DOHH2 (cell line): Measurements from ENCODE around the gene NEU1.
"Not testable (repeated sequence)": the region's sequence is repeated elsewhere in the genome, so short reads cannot be mapped to it uniquely, and the experiment has no call there.

Experiments used
- H3F3A ChIP-seq: fragments of 200-600 bp; sonication (generic), shearing (Covaris generic); 2 replicates; pipeline ENCODE4 v1.6.0; 2016; ENCODE audit warnings: antibody characterized with exemption, mild to moderate bottlenecking; ENCODE audit not compliant: control insufficient read depth, insufficient read depth
- H3K27ac ChIP-seq: fragments of 200-600 bp; sonication (generic); 2 replicates; pipeline ENCODE4 v1.5.1; 2014; ENCODE audit warnings: low read depth, mild to moderate bottlenecking, low read length, moderate library complexity
- H3K27me3 ChIP-seq: fragments of 200-600 bp; sonication (generic); 2 replicates; pipeline ENCODE4 v1.6.1; 2014; ENCODE audit warnings: mild to moderate bottlenecking, low read length, mixed read lengths; ENCODE audit not compliant: control insufficient read depth
- H3K36me3 ChIP-seq: fragments of 200-600 bp; sonication (generic); 2 replicates; pipeline ENCODE4 v1.6.1; 2014; ENCODE audit warnings: mild to moderate bottlenecking, low read length, moderate library complexity, mixed read lengths; ENCODE audit not compliant: control insufficient read depth
- H3K4me1 ChIP-seq: fragments of 200-600 bp; sonication (generic); 2 replicates; pipeline ENCODE4 v1.6.1; 2014; ENCODE audit warnings: mild to moderate bottlenecking, low read length, mixed read lengths; ENCODE audit not compliant: control insufficient read depth
- H3K4me2 ChIP-seq: fragments of 200-600 bp; sonication (generic); 2 replicates; pipeline ENCODE4 v1.6.0; 2014; ENCODE audit warnings: mild to moderate bottlenecking, low read length, moderate library complexity
- H3K4me3 ChIP-seq: fragments of 200-600 bp; sonication (generic); 2 replicates; pipeline ENCODE4 v1.5.1; 2014; ENCODE audit warnings: mild to moderate bottlenecking, low read length, mixed read lengths
- H3K79me2 ChIP-seq: fragments of 200-600 bp; sonication (generic); 2 replicates; pipeline ENCODE4 v1.6.1; 2014; ENCODE audit warnings: mild to moderate bottlenecking, low read length, mixed read lengths; ENCODE audit not compliant: control insufficient read depth
- H3K9me2 ChIP-seq: fragments of 200-600 bp; sonication (generic); replicated peaks from 2 replicates; pipeline ENCODE4 v1.6.1; 2014; ENCODE audit warnings: mild to moderate bottlenecking, low read length, mixed read lengths; ENCODE audit not compliant: control insufficient read depth
- H3K9me3 ChIP-seq: fragments of 200-600 bp; sonication (generic); 2 replicates; pipeline ENCODE4 v1.6.1; 2014; ENCODE audit warnings: antibody characterized with exemption, low read length, mixed read lengths; ENCODE audit not compliant: control insufficient read depth, insufficient read depth
- H4K20me1 ChIP-seq: fragments of 200-600 bp; sonication (generic); 2 replicates; pipeline ENCODE4 v1.6.0; 2014; ENCODE audit warnings: low read depth, mild to moderate bottlenecking, antibody characterized with exemption, low read length, moderate library complexity; ENCODE audit not compliant: control insufficient read depth, insufficient read depth
- EZH2phosphoT487 ChIP-seq: fragments of 200-600 bp; sonication (generic); IDR thresholded peaks from 2 replicates; pipeline ENCODE4 v1.6.1; 2017; ENCODE audit warnings: borderline replicate concordance, mild to moderate bottlenecking, antibody characterized with exemption, low read length, moderate library complexity, mixed read lengths
- TF ChIP-seq, protein P1 (sequence below): fragments of 200-600 bp; sonication (generic); IDR thresholded peaks from one replicate; pipeline ENCODE4 v1.5.1; 2014; ENCODE audit warnings: antibody characterized with exemption, mild to moderate bottlenecking, low read depth, low read length; ENCODE audit not compliant: poor library complexity, severe bottlenecking

NEU1 gene

DNA sequence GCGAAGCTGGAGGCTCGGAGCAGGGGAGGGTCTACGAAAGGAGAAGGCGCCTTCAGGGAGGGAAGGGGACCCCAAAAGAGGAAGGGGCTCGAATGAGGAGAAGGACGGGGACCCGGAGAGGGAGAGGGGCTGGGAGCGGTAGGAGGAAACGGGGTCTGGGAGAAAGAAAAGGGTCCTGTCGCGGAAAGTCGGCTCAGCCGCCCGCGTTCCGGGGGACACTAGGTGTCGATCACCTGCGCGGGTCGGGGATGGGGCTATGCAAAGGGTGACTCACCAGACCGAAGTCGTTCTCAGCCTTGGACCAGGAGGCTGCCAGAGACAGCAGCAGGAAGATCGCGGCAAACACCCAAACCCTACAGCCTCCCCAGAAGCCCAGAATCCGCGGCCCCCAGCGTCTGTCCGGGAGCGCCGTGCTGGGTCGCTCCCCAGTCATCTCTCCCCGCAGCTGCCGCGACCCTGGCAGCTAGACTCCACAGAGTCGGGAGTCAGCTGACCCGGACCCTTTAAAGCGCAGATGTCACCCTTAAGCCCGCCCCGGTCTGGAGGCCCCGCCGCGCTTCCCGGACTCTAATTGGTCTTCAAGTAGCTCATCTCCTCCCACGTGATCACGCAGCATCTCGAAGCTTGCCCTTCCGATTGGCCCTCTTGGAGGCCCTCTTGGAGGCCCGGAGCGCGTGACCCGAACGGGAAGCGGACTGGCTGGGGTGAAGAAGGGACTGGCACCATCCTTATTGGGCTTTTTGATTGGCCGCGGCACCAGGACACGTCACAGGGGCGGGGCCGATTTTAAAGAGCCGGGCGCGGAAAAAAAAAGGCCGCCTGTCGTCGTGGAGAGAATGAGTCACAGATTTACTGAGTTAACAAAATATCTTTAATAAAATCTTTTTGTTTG, at the start of gene NEU1:
Gene NEU1, minus strand, starts transcription at position 478 of the 892 bp plus-strand sequence. Its CDS starts 45 bp downstream, at position 433.
- Histone ChIP-seq H3K9me2 (no peaks in the 10 kb centered on the region), H3K27me3 (no peaks in the 10 kb centered on the region), H3F3A (peaks cover 6% of the 10 kb centered on the region; the same call in 1 of the 2 replicates), H3K4me2 (peak within 1 kb of the TSS; percentile 83), H3K27ac (peak within 1 kb of the TSS; percentile 85), H4K20me1 (no peaks in the 10 kb centered on the region), H3K9me3 (no peaks in the 10 kb centered on the region), H3K4me3 (peak within 1 kb of the TSS; percentile 93), H3K4me1 (peaks cover 19% of the 10 kb centered on the region), H3K36me3 (peaks cover 5% of the 10 kb centered on the region; the same call in 1 of the 2 replicates), H3K79me2 (0 out of 2 replicates have a peak, but pooled peaks cover 8% of the 10 kb centered on the region)
- TF ChIP-seq, protein P1, sequence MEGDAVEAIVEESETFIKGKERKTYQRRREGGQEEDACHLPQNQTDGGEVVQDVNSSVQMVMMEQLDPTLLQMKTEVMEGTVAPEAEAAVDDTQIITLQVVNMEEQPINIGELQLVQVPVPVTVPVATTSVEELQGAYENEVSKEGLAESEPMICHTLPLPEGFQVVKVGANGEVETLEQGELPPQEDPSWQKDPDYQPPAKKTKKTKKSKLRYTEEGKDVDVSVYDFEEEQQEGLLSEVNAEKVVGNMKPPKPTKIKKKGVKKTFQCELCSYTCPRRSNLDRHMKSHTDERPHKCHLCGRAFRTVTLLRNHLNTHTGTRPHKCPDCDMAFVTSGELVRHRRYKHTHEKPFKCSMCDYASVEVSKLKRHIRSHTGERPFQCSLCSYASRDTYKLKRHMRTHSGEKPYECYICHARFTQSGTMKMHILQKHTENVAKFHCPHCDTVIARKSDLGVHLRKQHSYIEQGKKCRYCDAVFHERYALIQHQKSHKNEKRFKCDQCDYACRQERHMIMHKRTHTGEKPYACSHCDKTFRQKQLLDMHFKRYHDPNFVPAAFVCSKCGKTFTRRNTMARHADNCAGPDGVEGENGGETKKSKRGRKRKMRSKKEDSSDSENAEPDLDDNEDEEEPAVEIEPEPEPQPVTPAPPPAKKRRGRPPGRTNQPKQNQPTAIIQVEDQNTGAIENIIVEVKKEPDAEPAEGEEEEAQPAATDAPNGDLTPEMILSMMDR, result no peak
- TF ChIP-seq EZH2phosphoT487, result no peak

DNA sequence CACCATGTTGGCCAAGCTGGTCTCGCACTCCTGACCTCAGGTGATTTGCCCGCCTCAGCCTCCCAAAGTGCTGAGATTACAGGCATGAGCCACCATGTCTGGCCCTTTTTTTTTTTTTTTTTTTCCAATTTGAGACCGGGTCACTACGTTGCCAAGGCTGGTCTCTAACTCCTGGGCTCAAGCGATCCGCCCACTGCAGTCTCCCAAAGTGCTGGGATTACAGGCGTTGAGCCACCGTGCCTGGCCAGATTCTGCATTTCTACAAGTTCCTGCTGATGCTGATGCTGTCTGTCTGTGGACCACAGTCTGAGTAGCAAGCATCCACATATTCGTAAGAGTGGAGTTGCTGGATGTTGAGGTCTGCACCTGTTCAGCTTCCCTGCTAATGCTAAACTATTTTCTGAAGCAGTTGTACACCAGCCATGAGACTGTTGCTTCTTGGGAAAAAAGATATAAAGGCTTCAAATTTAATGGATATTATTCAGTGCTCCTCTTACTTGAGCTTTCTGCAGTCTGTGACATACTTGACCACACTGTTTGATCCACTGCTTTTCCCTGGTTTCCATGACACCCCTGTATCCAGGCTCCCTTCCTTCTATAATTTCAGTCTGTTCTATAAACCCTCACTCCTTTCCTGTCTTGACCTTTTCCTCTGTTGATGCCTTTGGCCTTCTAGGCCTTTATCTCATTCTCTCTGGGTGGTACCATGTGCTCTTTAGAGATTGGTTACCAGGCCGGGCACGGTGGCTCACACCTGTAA, 49.4 kb upstream of the NEU1 start:
- Histone ChIP-seq H3K79me2 (no peaks in the 10 kb centered on the region), H3K27ac (no peak overlapping the region), H3K9me3 (no peaks in the 10 kb centered on the region), H3F3A (no peaks in the 10 kb centered on the region), H3K4me3 (no peak overlapping the region), H3K9me2 (no peaks in the 10 kb centered on the region), H3K4me1 (peaks cover 11% of the 10 kb centered on the region), H3K36me3 (no peaks in the 10 kb centered on the region), H3K4me2 (no peak overlapping the region), H4K20me1 (no peaks in the 10 kb centered on the region), H3K27me3 (peaks cover 10% of the 10 kb centered on the region)
- TF ChIP-seq, protein P1, result no peak
- no peak for TF ChIP-seq EZH2phosphoT487

DNA sequence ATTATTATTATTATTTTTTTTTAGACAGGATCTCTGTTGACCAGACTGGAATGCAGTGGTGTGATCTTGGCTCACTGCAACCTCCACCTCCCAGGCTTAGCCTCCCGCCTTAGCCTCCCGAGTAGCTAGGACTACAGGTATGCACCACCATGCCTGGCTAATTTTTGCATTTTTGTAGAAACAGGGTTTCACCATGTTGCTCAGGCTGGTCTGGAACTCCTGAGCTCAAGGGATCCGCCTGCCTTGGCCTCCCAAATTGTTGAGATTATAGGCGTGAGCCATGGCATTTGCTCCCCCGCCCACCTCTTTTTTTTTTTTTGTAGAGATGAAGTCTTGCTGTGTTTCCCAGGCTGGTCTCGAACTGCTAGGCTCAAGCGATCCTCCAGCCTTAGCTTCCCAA, 46.7 kb upstream of the NEU1 start:
- not testable (repeated sequence) for H3F3A ChIP-seq, H3K4me3 ChIP-seq, H3K4me2 ChIP-seq, H3K9me3 ChIP-seq, H3K27ac ChIP-seq, H4K20me1 ChIP-seq, H3K36me3 ChIP-seq, H3K79me2 ChIP-seq, H3K9me2 ChIP-seq, H3K4me1 ChIP-seq
- peaks cover 23% of the 10 kb centered on the region for H3K27me3 ChIP-seq
